T-helper 17 cell (primary cell): Measurements from ENCODE around the gene BIRC7. TPM values are rescaled to one million over a fixed set of nuclear protein-coding genes. Genes with fewer than 3 reads are reported as not detected.
"Not testable (repeated sequence)": the region's sequence is repeated elsewhere in the genome, so short reads cannot be mapped to it uniquely, and the experiment has no call there.

Source experiments
- ATAC-seq: fragments of 150-1000 bp; cut with Tn5 transposase; 2 replicates; pipeline ENCODE4 v1.10.0; 2021; ENCODE audit warnings: mild to moderate bottlenecking, moderate library complexity
- DNase-seq, 3 donors: peaks; one replicate each; pipeline versions ENCODE4 v3.0.0 to v3.0.0-alpha.2; 2020 to 2021
- H3K9me3 ChIP-seq: one replicate; pipeline ENCODE4 v1.7.0; 2013; ENCODE audit warnings: low read length, mild to moderate bottlenecking; ENCODE audit not compliant: control insufficient read depth, poor library complexity, severe bottlenecking
- H3K27ac Mint-ChIP-seq: one replicate; pipeline ENCODE4 v1.8.0; 2022; ENCODE audit warnings: mild to moderate bottlenecking, moderate library complexity, mixed read lengths
- H3K27me3 Mint-ChIP-seq: one replicate; pipeline ENCODE4 v1.8.0; 2022; ENCODE audit warnings: mixed read lengths
- H3K36me3 Mint-ChIP-seq: one replicate; pipeline ENCODE4 v1.8.0; 2022; ENCODE audit warnings: low read depth, mixed read lengths
- H3K4me1 Mint-ChIP-seq: one replicate; pipeline ENCODE4 v1.8.0; 2022; ENCODE audit warnings: mild to moderate bottlenecking, mixed read lengths
- H3K4me3 Mint-ChIP-seq: one replicate; pipeline ENCODE4 v1.8.0; 2022; ENCODE audit warnings: mild to moderate bottlenecking, moderate library complexity, mixed read lengths
- total RNA-seq, 4 donors: library from RNA in 2 of 4; stranded (reverse) in 2 of 4; gene quantifications; one replicate each; pipeline ENCODE4 v1.2.3 and lab custom pipeline; 2022 to 2026

Gene BIRC7
- total RNA-seq, 2 donors from 2014 or later = not detected

DNA sequence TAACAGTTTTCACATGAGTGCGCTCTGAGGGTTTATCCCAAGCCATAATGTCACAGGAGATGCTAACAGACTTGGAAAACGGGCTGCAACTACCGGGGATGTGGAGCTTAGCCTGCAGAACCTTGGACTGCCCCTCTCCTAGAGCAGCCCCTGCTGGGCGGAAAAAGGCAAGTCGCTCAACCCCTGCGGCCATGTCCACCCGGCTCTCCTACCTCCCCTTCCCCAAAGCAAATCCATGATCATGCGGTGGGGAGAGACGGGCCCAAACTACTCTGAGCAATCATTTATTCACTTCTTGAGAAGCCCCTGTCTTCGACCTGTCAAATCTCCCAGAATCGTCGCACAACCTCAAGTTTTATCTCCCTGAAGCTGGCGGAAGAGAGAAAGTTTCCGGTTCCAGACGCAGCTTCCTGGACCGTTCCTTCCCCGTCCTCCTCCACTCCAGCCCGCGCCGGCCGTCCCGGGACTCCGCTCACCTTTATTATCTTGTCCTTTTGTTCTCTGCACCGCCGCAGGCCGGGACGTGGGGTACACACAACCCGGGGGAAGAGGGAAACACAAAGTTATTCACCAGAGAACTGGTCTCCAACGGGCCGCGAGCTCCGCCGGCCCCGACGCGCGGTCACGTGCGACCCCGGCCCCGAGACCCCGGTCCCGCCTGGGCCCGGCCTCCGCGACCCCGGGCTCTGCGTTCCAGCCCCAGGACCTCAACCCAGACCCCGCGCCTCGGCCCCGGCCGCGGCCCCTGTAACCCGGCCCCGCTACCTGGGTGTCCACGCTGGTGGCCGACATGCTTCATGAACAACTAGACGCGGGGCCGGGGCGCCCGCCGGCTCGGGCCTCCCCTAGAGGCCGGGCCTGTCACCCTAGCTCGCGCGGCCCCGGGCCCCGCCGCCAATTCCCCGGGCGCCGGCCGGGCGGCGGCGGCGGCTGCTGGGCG lies 20.3 kb upstream of the BIRC7 start:
- H3K9me3 ChIP-seq = no peaks in the 10 kb centered on the region
- peak overlapping the region; percentile 91 for H3K27ac Mint-ChIP-seq
- no peak for ATAC-seq
- no peaks in the 10 kb centered on the region for H3K36me3 Mint-ChIP-seq
- H3K27me3 Mint-ChIP-seq = peaks cover 4% of the 10 kb centered on the region
- peaks cover 33% of the 10 kb centered on the region for H3K4me1 Mint-ChIP-seq
- peak overlapping the region; percentile 92 for H3K4me3 Mint-ChIP-seq
- no peak for DNase-seq

DNA sequence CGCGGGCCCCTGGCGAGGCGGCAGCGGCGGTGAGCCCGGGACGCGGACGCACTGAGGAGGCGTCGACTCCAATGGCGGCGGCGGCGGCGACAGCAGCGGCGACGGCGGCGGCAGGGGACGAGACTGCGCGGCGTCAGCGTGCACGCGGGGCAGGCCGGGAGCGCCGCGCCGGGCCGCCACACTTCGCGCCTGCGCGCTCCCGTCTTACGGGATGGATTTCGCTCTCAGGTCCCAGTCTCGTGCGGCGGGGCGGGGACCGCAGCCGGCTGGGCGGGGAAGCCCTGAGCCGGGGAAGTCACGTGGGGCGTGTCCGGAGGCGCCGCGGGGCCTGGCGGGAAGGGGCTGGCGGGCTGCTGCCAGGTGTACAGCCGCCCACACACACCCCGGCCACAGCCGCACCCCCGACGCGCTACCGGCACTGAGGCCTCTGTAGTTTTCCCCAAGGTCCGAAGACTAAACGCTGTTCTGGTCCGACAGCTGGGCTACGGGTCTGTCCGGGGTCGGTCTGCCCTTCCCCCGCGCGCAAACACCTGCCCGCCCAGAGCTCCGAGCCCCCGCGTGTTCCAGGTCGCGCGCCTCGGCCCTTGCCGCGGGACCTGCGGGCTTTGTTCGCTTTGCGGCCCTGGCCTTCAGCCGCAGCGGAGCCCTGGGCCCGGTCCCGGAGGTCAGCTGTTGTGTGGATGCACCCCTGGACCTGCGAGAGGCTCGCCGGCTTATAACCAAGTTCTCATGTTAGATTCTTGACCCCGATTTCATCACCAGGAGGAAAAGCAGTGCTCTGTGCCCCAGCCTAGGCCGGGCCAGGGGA lies 19.5 kb upstream of the BIRC7 start, which contains the start of gene YTHDF1:
Gene YTHDF1 (minus strand): TSS at position 91 of the 808 bp plus-strand sequence. CDS start 239 bp downstream, outside the sequence.
- peak; percentile 93 to 94 (median 93) for DNase-seq
- Mint-ChIP-seq H3K36me3 (no peaks in the 10 kb centered on the region), H3K27me3 (peaks cover 9% of the 10 kb centered on the region), H3K4me3 (peak within 1 kb of the TSS; percentile 92), H3K27ac (peak within 1 kb of the TSS; percentile 91), H3K4me1 (peaks cover 27% of the 10 kb centered on the region)
- ATAC-seq = peak; percentile 93
- H3K9me3 ChIP-seq = no peaks in the 10 kb centered on the region

DNA sequence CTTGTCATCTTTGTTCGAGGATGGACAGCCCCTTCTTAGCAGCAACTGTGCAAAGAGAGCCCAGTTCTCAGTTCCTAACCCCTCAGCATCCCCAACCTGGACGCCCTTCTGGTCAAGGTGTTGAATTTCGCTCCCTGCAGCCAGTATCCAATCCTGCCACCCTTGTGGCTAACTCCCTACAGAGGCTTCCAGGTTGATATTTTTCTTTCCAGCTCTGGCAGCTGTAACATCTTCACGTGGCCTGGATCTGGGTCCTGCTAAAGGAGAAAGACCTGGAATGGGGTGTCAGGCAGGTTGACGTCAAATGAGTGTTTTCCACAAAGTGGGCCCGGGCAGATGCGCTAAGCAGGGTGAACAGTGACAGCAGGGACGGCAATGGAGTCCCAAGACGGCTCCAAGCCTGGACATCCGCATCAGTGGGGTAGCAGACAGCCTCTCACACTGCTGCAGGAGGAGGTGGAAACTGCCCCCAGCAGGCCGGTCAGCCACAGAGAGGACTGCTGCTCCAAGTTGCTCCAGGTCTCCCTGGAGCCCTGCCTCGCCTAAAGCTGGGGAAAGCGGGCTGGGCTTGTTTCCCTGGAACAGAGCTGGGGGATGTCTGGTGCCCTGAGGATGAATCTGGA lies 18.7 kb upstream of the BIRC7 start:
- no peaks in the 10 kb centered on the region for H3K36me3 Mint-ChIP-seq
- H3K4me1 Mint-ChIP-seq = peaks cover 25% of the 10 kb centered on the region

DNA sequence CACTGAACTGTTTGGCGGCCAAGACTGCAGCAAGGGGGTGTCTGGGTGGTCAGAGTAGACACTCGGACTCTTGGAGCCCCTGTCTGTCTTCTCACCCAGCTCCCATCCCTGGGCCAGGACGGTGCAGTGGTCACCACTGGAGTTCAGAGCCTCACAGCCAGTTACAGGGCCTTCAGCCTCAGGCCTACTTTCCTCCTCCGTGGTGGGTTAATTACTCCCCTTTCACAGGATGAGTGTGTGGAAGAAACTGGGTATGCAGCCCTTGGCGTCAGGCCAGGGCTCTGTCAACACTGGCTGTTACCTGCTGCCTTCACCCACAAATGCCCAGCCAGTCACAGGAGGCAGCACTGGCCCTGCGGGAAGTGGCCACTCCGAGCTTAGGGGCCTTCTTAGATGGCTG lies 18.0 kb upstream of the BIRC7 start:
- H3K4me1 Mint-ChIP-seq = peaks cover 20% of the 10 kb centered on the region
- H3K9me3 ChIP-seq = no peaks in the 10 kb centered on the region
- H3K36me3 Mint-ChIP-seq = no peaks in the 10 kb centered on the region
- ATAC-seq (no peak), DNase-seq (no peak)
- H3K27ac Mint-ChIP-seq = no peak overlapping the region
- H3K4me3 Mint-ChIP-seq = no peak overlapping the region
- peaks cover 9% of the 10 kb centered on the region for H3K27me3 Mint-ChIP-seq

More for the DNA sequence above, 18.7 kb upstream of the BIRC7 start:
- no peaks in the 10 kb centered on the region for H3K9me3 ChIP-seq
- Mint-ChIP-seq H3K27me3 (peaks cover 9% of the 10 kb centered on the region), H3K27ac (peak overlapping the region; percentile 74), H3K4me3 (peak overlapping the region; percentile 87)
- ATAC-seq (no peak), DNase-seq (no peak)

DNA sequence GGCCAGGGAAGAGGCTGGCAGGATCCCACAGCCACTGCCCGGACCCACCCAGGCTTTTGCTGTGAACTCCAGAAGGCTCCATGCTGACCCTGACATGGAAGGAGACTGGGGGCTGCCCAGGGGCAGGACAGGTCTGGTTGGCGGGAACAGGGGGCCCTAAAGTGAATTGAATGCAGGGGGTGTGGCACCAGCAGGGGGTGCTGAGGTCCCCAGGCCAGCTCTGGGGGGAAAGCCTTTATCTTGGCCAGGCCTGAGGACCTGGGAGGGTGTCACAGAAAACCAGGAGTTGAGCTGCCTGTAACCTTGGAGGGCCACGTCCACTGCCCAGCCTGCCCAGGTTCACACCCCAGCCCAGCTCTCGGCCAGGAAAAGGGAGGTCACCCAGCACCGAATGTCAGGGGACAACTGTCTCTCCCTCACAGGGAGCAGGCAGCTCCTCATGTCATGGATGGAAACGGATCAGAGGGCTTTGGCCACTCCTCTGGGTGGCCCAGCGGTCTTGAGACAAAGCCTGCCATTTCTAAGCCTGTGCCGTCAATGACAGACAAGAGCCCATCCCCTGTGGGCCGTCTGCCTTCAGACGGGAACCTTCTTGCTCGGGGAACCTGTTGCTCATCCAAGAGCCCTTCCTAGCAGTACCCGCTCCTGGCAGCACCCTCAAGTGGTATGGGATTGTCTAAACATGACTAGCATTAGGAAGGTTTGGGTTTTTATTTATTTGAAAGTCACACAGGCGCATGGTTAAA lies 16.8 kb upstream of the BIRC7 start:
- ATAC-seq (no peak), DNase-seq (no peak)
- peaks cover 14% of the 10 kb centered on the region for H3K4me1 Mint-ChIP-seq
- no peaks in the 10 kb centered on the region for H3K9me3 ChIP-seq
- H3K27ac Mint-ChIP-seq = no peak overlapping the region
- no peaks in the 10 kb centered on the region for H3K36me3 Mint-ChIP-seq
- H3K4me3 Mint-ChIP-seq = no peak overlapping the region
- H3K27me3 Mint-ChIP-seq = peaks cover 9% of the 10 kb centered on the region

DNA sequence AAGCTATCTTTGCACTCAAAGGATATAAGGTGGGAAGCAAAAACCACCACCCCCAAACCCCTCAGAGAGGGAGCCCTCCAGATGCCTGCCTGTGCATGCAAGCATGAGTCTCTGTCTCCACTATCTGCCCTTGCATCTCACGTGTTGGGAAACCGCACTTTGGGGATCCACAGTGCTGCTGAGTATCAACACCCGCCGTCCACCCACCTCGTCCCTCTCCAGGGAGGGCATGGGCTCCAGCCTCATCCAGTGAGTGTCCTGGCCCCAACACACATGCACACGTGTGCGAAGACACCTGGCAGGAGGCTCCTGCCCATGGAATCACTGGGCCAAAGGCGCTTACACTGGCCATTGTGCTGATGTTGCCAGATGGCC lies 16.3 kb upstream of the BIRC7 start:
- H3K9me3 ChIP-seq = no peaks in the 10 kb centered on the region
- no peak for DNase-seq
- Mint-ChIP-seq H3K27ac (no peak overlapping the region), H3K36me3 (no peaks in the 10 kb centered on the region), H3K4me3 (no peak overlapping the region), H3K4me1 (peaks cover 11% of the 10 kb centered on the region), H3K27me3 (peaks cover 9% of the 10 kb centered on the region)
- no peak for ATAC-seq

DNA sequence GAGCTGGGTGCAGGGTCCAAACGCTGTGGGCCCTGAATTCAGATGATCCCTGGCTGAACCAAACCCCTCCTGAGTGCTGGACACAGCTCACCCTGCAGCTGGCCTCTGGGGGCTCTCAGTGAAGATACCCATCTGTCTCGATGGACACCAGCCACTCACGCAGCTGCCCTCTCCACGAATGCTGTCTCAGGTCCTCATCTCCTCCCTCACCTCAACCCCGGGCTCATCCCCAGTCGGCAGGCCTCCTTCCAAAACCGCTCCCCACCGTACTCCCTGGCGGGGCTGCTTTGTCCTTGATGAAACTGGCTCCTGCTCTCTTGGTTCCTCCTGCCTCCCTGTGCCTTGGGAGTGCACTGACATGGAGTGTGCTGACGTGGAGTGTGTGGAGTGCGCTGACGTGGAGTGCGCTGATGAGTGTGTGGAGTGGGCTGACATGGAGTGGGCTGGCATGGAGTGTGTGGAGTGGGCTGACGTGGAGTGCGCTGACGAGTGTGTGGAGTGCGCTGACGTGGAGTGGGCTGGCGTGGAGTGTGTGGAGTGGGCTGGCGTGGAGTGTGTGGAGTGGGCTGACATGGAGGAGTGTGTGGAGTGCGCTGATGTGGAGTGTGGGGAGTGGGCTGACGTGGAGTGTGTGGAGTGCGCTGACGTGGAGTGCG lies 15.7 kb upstream of the BIRC7 start:
- no peak overlapping the region for H3K27ac Mint-ChIP-seq
- DNase-seq = no peak
- ATAC-seq = no peak
- H3K9me3 ChIP-seq = no peaks in the 10 kb centered on the region
- peaks cover 9% of the 10 kb centered on the region for H3K27me3 Mint-ChIP-seq
- no peaks in the 10 kb centered on the region for H3K36me3 Mint-ChIP-seq
- H3K4me3 Mint-ChIP-seq = no peak overlapping the region
- H3K4me1 Mint-ChIP-seq = peaks cover 7% of the 10 kb centered on the region

DNA sequence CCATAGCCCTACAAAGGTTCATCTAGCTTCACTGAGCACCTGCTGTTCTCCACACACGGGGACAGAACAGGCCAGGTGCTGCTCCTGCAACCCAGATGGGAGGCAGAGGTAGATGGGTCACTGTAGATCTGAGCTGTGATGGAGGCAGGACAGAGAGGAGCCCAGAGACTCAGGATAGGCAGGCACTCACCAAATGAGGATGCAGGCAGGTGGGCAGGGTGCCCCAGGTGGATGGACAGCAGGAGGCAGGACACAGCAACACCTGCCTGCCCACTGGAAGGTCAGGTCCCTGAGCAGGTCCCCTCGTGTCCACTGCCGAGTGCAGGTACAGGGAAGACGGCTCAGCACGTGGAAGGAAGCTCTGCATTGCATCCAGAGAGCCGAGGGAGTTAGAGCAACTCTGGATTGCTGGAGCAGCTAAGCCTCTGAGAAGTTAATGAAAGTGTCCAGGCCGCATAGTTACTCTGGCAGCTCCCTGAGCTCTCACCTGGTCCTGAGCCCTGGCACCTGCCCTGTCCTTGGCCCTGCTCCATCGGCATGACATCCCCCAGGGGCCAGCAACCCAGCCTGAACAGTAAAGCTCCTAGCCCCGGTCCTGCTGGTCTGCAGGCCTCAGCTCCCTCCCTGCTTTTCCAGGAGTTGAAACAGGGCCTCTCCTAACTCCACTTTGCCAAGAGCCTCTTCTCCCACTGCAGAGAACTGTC lies 14.9 kb upstream of the BIRC7 start:
- no peaks in the 10 kb centered on the region for H3K36me3 Mint-ChIP-seq
- DNase-seq (no peak), ATAC-seq (no peak)
- H3K4me3 Mint-ChIP-seq = no peak overlapping the region
- peaks cover 9% of the 10 kb centered on the region for H3K27me3 Mint-ChIP-seq
- H3K4me1 Mint-ChIP-seq = peaks cover 3% of the 10 kb centered on the region
- H3K27ac Mint-ChIP-seq = no peak overlapping the region
- no peaks in the 10 kb centered on the region for H3K9me3 ChIP-seq

DNA sequence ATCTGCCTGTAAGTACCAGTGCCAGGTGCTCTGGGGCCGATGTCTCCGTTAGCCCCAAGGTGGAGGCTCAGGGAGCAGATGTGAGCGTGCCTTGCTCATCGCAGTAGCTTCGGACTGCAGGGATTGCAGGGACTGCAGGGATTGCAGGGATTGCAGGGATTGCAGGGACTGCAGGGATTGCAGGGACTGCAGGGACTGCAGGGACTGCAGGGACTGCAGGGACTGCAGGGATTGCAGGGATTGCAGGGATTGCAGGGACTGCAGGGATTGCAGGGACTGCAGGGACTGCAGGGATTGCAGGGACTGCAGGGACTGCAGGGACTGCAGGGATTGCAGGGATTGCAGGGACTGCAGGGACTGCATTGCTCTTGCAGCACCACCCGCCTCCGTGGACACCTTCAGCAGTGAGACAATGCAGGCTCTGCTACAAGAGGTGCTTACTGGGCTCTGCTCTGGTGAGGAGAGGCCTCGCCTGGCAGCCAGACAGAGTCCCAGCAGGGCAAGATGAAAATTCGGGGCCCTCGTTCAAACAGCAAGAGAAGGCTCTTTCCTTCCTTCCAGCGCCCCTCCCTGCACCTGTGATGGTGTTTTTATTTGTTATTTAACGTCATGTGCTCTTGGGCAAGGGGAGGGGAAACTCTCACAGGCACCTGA lies 14.2 kb upstream of the BIRC7 start:
- not testable (repeated sequence) for ATAC-seq, H3K4me1 Mint-ChIP-seq, H3K9me3 ChIP-seq, H3K27me3 Mint-ChIP-seq, H3K4me3 Mint-ChIP-seq, H3K36me3 Mint-ChIP-seq, H3K27ac Mint-ChIP-seq, DNase-seq

DNA sequence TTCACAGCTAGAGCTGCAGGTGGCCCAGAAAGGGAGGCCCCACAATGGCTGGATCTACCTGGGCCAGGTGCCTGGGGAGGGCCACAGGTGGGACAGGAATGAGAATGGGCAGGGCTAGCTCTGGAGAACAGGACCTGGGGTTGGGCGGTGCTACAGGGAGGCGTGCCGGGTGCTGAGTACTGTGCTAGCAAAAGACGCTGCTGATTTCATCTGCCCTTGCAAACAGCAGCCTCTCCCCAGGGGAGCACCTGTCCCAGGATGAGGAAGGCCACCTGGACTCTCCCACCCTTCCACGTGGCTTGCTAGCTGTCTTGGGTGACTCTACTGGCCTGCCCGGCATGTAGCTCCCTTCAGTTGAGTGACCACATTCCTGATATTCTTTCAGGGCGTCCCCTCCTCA lies 13.2 kb upstream of the BIRC7 start:
- H3K9me3 ChIP-seq = no peaks in the 10 kb centered on the region
- DNase-seq (no peak), ATAC-seq (no peak)
- H3K36me3 Mint-ChIP-seq = no peaks in the 10 kb centered on the region
- H3K4me1 Mint-ChIP-seq = peaks cover 3% of the 10 kb centered on the region
- H3K27ac Mint-ChIP-seq = no peak overlapping the region
- H3K27me3 Mint-ChIP-seq = peaks cover 9% of the 10 kb centered on the region
- H3K4me3 Mint-ChIP-seq = no peak overlapping the region

DNA sequence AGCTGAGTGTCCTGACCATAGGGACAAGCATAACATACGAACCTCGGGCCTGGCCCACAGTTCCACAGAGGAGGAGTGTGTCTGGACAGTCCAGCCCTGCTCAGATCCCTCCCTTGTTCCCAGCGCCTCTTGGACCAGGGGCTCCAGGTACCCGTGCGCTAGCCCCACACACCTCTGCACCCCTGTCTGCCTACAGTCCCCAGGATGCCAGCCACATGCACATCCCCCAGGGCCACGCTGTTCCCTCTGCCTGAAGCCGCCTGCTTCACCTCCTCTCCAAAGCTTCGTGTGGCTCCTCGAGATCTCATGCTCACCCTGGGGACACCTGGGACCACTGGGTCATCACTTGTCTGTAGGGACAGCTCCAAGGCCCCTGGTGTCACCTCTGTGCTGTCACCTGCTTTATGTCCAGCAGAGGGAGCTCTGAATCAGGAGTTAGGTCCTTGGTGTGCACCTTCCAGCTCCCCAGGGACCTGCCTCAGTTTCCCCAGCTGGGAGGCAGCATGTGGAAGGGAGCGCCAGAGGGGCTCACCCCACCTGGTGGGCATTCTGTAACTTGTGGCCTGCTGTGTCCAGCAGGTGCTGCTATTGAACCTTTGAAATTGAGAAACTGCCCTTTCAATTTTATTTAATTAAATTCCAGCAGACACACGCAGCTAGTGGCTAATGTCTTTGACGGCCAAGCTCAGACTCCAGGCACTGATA lies 12.4 kb upstream of the BIRC7 start:
- no peaks in the 10 kb centered on the region for H3K36me3 Mint-ChIP-seq
- peaks cover 9% of the 10 kb centered on the region for H3K27me3 Mint-ChIP-seq
- H3K4me3 Mint-ChIP-seq = no peak overlapping the region
- no peak overlapping the region for H3K27ac Mint-ChIP-seq
- H3K4me1 Mint-ChIP-seq = peaks cover 3% of the 10 kb centered on the region
- no peaks in the 10 kb centered on the region for H3K9me3 ChIP-seq
- ATAC-seq (peak; percentile 74), DNase-seq (peak in 1 of 3 donors; percentile 32)
